H1 (cell line): ENCODE results near the gene PAQR8. TPM values are rescaled to one million over a fixed set of nuclear protein-coding genes. Genes with fewer than 3 reads are reported as not detected.

Experiments
- CHD7 ChIP-seq: fragments of 300-600 bp; sonication (generic); IDR thresholded peaks from 2 replicates; pipeline ENCODE4 v1.7.1; 2012; ENCODE audit warnings: low read length, moderate library complexity, mild to moderate bottlenecking, inconsistent platforms; ENCODE audit not compliant: insufficient replicate concordance
- JUN ChIP-seq: IDR thresholded peaks from 2 replicates; pipeline ENCODE4 v1.6.1; 2011; ENCODE audit warnings: low read depth, mild to moderate bottlenecking, improper control_type of control experiment, low read length
- RXRA ChIP-seq: IDR thresholded peaks from 2 replicates; pipeline ENCODE4 v1.6.1; 2011; ENCODE audit warnings: low read depth, mild to moderate bottlenecking, low read length, moderate library complexity; ENCODE audit not compliant: insufficient read depth
- SIX5 ChIP-seq: IDR thresholded peaks from 2 replicates; pipeline ENCODE4 v1.6.1; 2011; ENCODE audit warnings: mild to moderate bottlenecking, low read depth, low read length
- polyA plus RNA-seq, 7 experiments: library from polyadenylated mRNA; depleted of rRNA in 3 of 7; stranded (reverse) in 5 of 7; unstranded in 2 of 7; fragments of >200 nt in 5 of 7; fragments of 200-250 nt in 2 of 7; gene quantifications; 1 replicate in 5 of 7; 2 replicates in 1 of 7; 4 replicates in 1 of 7; pipeline versions ENCODE4 v1.2.1 to v1.2.3, GENCODE V29; 2011 to 2013; ENCODE audit warnings: missing spikeins in 2 of 7, mixed read lengths in 2 of 7
- total RNA-seq: library from RNA; stranded (reverse); fragmentation: NEBNext Ultra II Directional; extraction: Animal tissue kit (Norgen Biotek cat#: 25700); gene quantifications from 2 replicates; pipeline ENCODE4 v1.2.1, GENCODE V29; 2021

The PAQR8 gene
- total and polyA plus RNA-seq, 2 of the 8 experiments (the other 6 are each of a cell fraction or from before 2014, with no cell fraction given), result 7.6 to 9.6 TPM

- TF ChIP-seq CHD7 (no peak), RXRA (no peak), JUN (no peak), SIX5 (no peak)
Measured at GRCh38 chr6:52409499-52409898, 47.5 kb downstream of the PAQR8 start (continued).
